H4 (cell line): ENCODE data around the gene KIF22. TPM values are rescaled to one million over a fixed set of nuclear protein-coding genes. Genes with fewer than 3 reads are reported as not detected.
A peak's percentile ranks its signal among the peaks of the same experiment; 100 is the strongest.

Experiments
- DNase-seq: peaks from one replicate; pipeline ENCODE4 v3.0.0-alpha.2; 2015; ENCODE audit warnings: low spot score
- total RNA-seq: library from RNA; depleted of rRNA; stranded (reverse); fragments of >200 nt; shearing (Covaris generic); gene quantifications from 2 replicates; pipeline ENCODE4 v1.2.3, GENCODE V29; 2014

Gene KIF22
- total RNA-seq, 1 experiment from 2014 or later: 72.7 TPM

DNA sequence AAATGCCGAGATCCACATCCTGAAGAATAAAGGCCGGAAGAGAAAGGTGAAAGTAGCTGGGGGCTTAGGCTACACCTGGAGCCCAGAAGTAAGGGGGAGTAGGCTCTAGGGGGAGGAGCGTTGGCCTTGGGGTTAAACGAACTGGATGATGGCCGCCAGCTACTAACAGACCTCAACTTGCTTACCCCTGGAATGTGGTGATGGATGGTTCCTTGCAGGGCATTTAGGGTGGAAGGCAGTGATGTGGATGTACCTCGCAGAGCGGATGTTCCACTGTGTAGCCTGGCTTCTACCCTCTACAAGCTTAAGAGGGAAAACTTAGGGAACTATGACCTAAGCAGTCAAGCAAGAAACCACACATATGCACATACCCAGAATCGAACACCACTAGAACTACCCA, 13.5 kb downstream of the KIF22 start:
- no peak for DNase-seq

- no peak for DNase-seq
Measured at GRCh38 chr16:29804455-29805231, 14.1 kb downstream of the KIF22 start.

GRCh38 chr16:29805232-29806098, 14.9 kb downstream of the KIF22 start:
- peak; percentile 96 for DNase-seq

GRCh38 chr16:29806099-29806579, 15.6 kb downstream of the KIF22 start, which contains the start of gene MAZ:
Gene MAZ, plus strand, starts transcription at chr16:29806529. Its CDS starts 173 bp downstream, at chr16:29806702.
- DNase-seq: peak; percentile 92

- peak; percentile 71 for DNase-seq
Measured at GRCh38 chr16:29806641-29807425, 16.3 kb downstream of the KIF22 start.

DNA sequence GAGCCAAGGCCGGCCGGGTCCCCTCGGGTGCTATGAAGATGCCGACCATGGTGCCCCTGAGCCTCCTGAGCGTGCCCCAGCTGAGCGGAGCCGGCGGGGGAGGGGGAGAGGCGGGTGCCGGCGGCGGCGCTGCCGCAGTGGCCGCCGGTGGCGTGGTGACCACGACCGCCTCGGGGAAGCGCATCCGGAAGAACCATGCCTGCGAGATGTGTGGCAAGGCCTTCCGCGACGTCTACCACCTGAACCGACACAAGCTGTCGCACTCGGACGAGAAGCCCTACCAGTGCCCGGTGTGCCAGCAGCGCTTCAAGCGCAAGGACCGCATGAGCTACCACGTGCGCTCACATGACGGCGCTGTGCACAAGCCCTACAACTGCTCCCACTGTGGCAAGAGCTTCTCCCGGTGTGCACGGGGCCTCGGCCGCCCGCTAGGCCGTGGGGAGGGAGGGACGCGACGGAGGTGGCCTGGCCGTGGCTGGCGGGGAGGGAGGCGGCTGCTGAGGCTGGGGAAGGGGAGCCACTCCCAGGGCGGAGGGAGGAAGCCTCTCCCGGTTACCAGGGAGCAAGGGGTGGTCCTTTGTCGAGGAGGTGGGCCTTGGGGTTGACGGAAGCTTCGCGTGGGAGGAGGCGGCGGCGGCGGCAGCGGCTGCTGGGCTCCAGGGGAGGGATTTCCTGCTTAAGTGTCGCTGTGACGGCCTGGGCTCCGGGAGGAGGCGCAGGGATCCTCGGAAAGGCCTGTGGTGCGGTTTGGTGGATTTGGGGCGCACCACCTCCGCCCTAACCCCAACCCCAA, 17.1 kb downstream of the KIF22 start:
- peak; percentile 86 for DNase-seq

DNA sequence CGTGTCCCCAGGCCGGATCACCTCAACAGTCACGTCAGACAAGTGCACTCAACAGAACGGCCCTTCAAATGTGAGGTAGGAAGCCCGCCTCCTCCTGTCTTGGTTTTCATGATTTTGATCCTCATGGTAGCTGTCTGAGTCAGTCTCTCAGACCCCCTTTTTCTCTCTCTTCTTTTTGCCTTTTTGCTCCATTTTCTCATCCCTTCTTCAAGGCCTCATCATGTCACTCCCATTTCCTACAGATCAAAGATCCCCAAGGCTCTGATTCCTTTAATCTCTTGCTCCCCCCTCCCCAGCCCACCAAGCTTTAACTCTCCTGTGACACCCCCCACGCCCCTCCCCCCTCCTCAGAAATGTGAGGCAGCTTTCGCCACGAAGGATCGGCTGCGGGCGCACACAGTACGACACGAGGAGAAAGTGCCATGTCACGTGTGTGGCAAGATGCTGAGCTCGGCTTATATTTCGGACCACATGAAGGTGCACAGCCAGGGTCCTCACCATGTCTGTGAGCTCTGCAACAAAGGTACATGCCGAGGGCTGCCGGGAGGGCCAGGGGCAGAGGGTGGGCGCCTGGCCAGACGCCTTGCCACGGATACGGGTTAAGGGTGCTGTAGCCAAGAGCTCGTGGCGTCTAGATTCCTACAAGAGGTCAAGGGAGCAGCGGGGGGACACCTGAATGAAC, 17.8 kb downstream of the KIF22 start:
- no peak for DNase-seq

DNA sequence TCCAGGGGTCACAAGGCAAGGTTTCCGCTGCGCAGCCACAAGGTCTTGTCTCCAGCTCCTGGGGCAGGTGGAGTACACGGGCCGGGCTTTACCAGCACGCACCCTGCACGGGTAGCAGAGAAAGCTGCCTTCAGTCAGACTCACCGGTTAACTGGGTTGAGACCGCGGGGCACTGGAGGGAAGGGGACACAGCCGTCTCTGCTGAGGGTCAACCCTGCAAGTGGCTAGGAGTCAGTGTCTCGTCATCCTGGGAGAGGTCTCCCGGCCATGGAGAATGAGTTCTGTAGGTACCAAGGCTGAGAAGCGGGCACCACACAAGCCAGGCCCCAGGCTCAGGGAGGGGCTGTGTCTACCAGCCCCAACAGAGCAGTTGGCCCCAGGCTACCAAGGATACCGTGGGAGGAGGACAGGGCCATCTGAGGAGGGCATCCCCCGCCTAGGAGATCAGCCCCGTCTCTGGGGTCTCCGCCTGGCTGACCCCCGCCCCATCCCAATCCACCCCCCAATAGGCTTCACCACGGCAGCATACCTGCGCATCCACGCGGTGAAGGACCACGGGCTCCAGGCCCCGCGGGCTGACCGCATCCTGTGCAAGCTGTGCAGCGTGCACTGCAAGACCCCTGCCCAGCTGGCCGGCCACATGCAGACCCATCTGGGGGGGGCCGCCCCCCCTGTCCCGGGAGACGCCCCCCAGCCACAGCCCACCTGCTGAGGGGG, 18.6 kb downstream of the KIF22 start:
- no peak for DNase-seq

- no peak for DNase-seq
Measured at GRCh38 chr16:29809850-29810698, 19.5 kb downstream of the KIF22 start.

- no peak for DNase-seq
Measured at GRCh38 chr16:29810699-29811169, 20.2 kb downstream of the KIF22 start.

- peak; percentile 98 for DNase-seq
Measured at GRCh38 chr16:29811170-29811895, 20.8 kb downstream of the KIF22 start.

DNA sequence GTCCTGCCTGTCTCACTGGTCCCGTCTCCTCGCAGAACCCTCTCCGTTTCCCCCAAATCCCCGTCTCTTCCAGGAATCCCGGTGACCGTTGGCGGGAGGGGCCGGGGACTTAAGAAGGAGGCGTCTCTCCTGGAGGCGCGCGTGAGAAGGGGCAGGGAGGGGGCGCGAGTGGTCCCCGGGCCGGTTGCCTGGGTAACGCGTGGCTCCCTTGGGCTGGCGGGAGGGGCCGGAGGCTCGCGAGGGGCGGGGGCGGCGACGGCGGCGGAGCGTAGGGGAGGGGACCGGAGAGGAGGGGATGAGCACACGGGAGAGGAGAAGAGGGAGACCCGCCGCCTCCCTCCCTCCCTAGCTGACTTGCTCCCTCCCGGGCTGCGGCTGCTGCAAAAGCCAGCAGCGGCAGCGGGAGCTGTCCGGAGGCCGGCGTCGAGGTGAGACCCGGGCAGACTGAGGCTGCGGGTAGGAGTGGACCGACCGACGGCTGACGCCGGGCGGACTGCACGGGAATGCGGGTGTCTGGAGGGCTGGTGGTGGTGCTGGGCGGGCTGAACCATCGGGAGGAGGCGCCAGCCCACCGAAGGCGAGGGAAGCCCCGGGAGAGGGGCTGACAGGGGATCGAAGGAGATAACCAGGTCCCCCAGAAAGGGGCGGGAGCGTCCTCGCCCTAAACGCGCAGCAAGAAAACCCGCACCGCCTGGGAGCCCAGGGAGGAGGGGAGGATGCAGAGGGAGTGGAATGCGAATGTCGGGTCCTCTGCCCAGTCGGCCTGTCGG, 21.5 kb downstream of the KIF22 start, which contains the start of gene PRRT2:
PRRT2 (plus strand) TSS at position 298 of the 770 bp plus-strand sequence. CDS start 862 bp downstream, outside the sequence.
- DNase-seq: peak; percentile 39

- no peak for DNase-seq
Measured at GRCh38 chr16:29812754-29813643, 22.4 kb downstream of the KIF22 start.

DNA sequence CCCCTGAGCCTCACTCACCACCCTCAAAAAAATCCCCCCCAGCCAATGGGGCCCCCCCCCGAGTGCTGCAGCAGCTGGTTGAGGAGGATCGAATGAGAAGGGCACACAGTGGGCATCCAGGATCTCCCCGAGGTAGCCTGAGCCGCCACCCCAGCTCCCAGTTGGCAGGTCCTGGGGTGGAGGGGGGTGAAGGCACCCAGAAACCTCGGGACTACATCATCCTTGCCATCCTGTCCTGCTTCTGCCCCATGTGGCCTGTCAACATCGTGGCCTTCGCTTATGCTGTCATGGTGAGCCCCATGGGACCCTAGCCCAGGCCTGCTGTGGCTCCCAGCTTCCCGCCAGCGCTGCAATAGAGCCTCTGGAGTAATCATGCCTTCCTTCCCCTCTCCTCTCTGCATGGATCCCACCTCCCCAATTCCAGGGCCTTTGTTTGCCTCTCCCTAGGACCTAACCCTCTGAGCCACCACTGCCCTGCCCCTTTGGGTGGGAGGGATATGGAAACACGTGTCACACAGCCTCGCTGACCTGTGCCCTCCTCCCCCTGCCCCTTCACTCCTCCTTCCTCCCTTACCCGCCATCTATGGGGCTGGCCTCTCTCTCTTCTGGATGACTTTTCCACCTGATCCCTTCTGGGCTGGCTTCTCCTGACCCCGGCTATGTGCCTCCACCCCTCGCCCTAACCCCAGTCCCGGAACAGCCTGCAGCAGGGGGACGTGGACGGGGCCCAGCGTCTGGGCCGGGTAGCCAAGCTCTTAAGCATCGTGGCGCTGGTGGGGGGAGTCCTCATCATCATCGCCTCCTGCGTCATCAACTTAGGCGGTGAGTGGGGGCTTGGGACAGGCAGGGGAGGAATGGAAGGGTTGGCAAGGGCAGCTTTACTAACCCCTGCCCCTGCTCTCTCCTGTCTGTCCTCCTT, 23.4 kb downstream of the KIF22 start:
- DNase-seq: no peak

GRCh38 chr16:29814592-29814991, 24.0 kb downstream of the KIF22 start:
- no peak for DNase-seq
